PC-3 (cell line): ENCODE data around the gene CLRN3. TPM values are rescaled to one million over a fixed set of nuclear protein-coding genes. Genes with fewer than 3 reads are reported as not detected.

Experiments
- ATAC-seq: fragments of 200-7000 bp; cut with Tn5 transposase; 2 replicates; pipeline ENCODE4 v1.9.1; 2020; ENCODE audit warnings: mild to moderate bottlenecking, moderate library complexity
- BruUV-seq: library from RNA; stranded (reverse); fragments of 400-500 nt; replicated peaks from 2 replicates; lab custom pipeline; 2021; lab: Mats Ljungman, UMichigan
- CTCF ChIA-PET: fragments of 300-600 bp; sonication (Branson Sonifier 250); formaldehyde crosslinking; loops from one replicate; lab custom pipeline; 2022; ENCODE audit warnings: antibody characterized with exemption; lab: Charles Lee
- POLR2A ChIA-PET: fragments of 300-600 bp; sonication (Branson Sonifier 250); formaldehyde crosslinking; loops from one replicate; lab custom pipeline; 2022; ENCODE audit warnings: antibody characterized with exemption; ENCODE audit not compliant: unreplicated experiment; lab: Charles Lee
- DNase-seq: peaks from one replicate; pipeline ENCODE4 v3.0.0-alpha.2; 2015
- H2AFZ ChIP-seq: fragments of 300-600 bp; sonication (generic); 2 replicates; pipeline ENCODE4 v1.6.0; 2016; ENCODE audit warnings: antibody characterized with exemption, low read length
- H3F3A ChIP-seq: fragments of 300-600 bp; sonication (generic); one replicate; pipeline ENCODE4 v1.6.0; 2017; ENCODE audit warnings: antibody characterized with exemption, low read length, control low read depth, mild to moderate bottlenecking; ENCODE audit not compliant: unreplicated experiment
- H3K27ac ChIP-seq: fragments of 300-600 bp; sonication (generic); 2 replicates; pipeline ENCODE4 v1.5.1; 2016; ENCODE audit warnings: mild to moderate bottlenecking, low read length
- H3K27me3 ChIP-seq: fragments of 300-600 bp; sonication (generic); 2 replicates; pipeline ENCODE4 v1.6.1; 2016; ENCODE audit warnings: low read length, mixed read lengths
- H3K36me3 ChIP-seq: fragments of 300-600 bp; sonication (generic); 2 replicates; pipeline ENCODE4 v1.6.1; 2016; ENCODE audit warnings: low read depth, mixed run types, low read length, mixed read lengths
- H3K4me1 ChIP-seq: fragments of 300-600 bp; sonication (generic); 2 replicates; pipeline ENCODE4 v1.5.1; 2016; ENCODE audit warnings: low read length; ENCODE audit not compliant: insufficient read depth
- H3K4me2 ChIP-seq: fragments of 300-600 bp; sonication (generic); 2 replicates; pipeline ENCODE4 v1.6.0; 2016; ENCODE audit warnings: low read length
- H3K4me3 ChIP-seq: fragments of 300-600 bp; sonication (generic); 2 replicates; pipeline ENCODE4 v1.5.1; 2016; ENCODE audit warnings: mild to moderate bottlenecking, low read length, mixed read lengths
- H3K79me2 ChIP-seq: fragments of 300-600 bp; sonication (generic); 2 replicates; pipeline ENCODE4 v1.6.1; 2017; ENCODE audit warnings: low read length, mixed read lengths
- H3K9ac ChIP-seq: fragments of 300-600 bp; sonication (generic); 2 replicates; pipeline ENCODE4 v1.6.0; 2016; ENCODE audit warnings: mild to moderate bottlenecking, low read length
- H3K9me2 ChIP-seq: fragments of 300-600 bp; sonication (generic); replicated peaks from 2 replicates; pipeline ENCODE4 v1.6.1; 2016; ENCODE audit warnings: mixed run types, low read length, mixed read lengths
- H3K9me3 ChIP-seq: fragments of 300-600 bp; sonication (generic); 2 replicates; pipeline ENCODE4 v1.6.1; 2016; ENCODE audit warnings: low read length, mixed read lengths
- H4K20me1 ChIP-seq: fragments of 300-600 bp; sonication (generic); 2 replicates; pipeline ENCODE4 v1.6.1; 2016; ENCODE audit warnings: low read length, mixed read lengths
- EZH2 ChIP-seq: fragments of 300-600 bp; sonication (generic); IDR thresholded peaks from one replicate; pipeline ENCODE4 v1.6.1; 2017; ENCODE audit warnings: antibody characterized with exemption, mild to moderate bottlenecking, low read length; ENCODE audit not compliant: unreplicated experiment
- EZH2phosphoT487 ChIP-seq: fragments of 300-600 bp; sonication (generic); IDR thresholded peaks from 2 replicates; pipeline ENCODE4 v1.6.1; 2018; ENCODE audit warnings: mild to moderate bottlenecking, antibody characterized with exemption, low read length, borderline replicate concordance
- intact Hi-C: fragments of 100-400 bp; cut with micrococcal nuclease; formaldehyde crosslinking; loops from 2 replicates; pipeline ENCODE4 v1.9.0; 2023
- total RNA-seq: library from RNA; depleted of rRNA; stranded (reverse); fragments of >200 nt; gene quantifications from 2 replicates; pipeline ENCODE4 v1.2.3, GENCODE V29; 2014
- TF ChIP-seq, protein P1 (sequence below): fragments of 300-600 bp; sonication (generic); conservative IDR thresholded peaks from 2 replicates; pipeline ENCODE4 v1.5.1; 2017; ENCODE audit warnings: antibody characterized with exemption, low read depth, mild to moderate bottlenecking, low read length

The CLRN3 gene
- total RNA-seq, 1 experiment from 2014 or later = not detected

- intact Hi-C loops = no loop called here
- TF ChIP-seq EZH2phosphoT487 (no peak), EZH2 (no peak)
- TF ChIP-seq, protein P1, sequence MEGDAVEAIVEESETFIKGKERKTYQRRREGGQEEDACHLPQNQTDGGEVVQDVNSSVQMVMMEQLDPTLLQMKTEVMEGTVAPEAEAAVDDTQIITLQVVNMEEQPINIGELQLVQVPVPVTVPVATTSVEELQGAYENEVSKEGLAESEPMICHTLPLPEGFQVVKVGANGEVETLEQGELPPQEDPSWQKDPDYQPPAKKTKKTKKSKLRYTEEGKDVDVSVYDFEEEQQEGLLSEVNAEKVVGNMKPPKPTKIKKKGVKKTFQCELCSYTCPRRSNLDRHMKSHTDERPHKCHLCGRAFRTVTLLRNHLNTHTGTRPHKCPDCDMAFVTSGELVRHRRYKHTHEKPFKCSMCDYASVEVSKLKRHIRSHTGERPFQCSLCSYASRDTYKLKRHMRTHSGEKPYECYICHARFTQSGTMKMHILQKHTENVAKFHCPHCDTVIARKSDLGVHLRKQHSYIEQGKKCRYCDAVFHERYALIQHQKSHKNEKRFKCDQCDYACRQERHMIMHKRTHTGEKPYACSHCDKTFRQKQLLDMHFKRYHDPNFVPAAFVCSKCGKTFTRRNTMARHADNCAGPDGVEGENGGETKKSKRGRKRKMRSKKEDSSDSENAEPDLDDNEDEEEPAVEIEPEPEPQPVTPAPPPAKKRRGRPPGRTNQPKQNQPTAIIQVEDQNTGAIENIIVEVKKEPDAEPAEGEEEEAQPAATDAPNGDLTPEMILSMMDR = no peak
- ChIA-PET CTCF (no interaction called here), POLR2A (no interaction called here)
- Histone ChIP-seq H3K4me3 (no peak overlapping the region), H3K9ac (no peak overlapping the region), H3K27me3 (peaks cover 28% of the 10 kb centered on the region), H3K4me2 (no peak overlapping the region), H3K4me1 (no peaks in the 10 kb centered on the region), H2AFZ (no peak overlapping the region), H3K79me2 (no peaks in the 10 kb centered on the region), H3K9me2 (no peaks in the 10 kb centered on the region), H3K9me3 (no peaks in the 10 kb centered on the region), H4K20me1 (no peaks in the 10 kb centered on the region), H3F3A (no peaks in the 10 kb centered on the region), H3K36me3 (no peaks in the 10 kb centered on the region), H3K27ac (no peak overlapping the region)
- no TSS peak for BruUV-seq
- no peak for ATAC-seq
- no peak for DNase-seq
Measured at GRCh38 chr10:127848226-127848625, 44.5 kb downstream of the CLRN3 start.

DNA sequence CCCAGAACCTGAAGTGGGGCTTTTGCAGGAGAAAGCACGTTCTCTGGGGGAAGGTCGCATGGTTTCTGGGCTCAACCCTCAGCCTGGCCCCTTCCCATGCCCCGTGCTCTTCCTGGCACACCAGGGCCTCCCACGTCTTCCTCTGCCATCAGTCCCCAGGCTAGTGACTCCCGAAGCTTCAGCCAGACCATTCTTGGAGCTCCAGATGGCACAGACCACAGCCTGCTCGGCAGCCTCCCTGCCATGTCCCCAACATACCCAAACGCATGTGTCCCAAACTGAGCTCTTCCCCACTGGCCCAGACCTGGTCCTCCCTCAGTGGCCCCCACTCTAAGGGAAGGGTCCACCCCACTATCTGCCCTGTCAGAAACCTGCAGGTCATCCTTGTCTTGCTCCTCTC lies 47.0 kb downstream of the CLRN3 start:
- no peak overlapping the region for H3K4me2 ChIP-seq
- no peaks in the 10 kb centered on the region for H3K9me3 ChIP-seq
- ChIA-PET CTCF (no interaction called here), POLR2A (no interaction called here)
- H3K79me2 ChIP-seq = no peaks in the 10 kb centered on the region
- no peak overlapping the region for H3K4me3 ChIP-seq
- H2AFZ ChIP-seq = no peak overlapping the region
- no peak for TF ChIP-seq EZH2phosphoT487
- TF ChIP-seq, protein P1 = no peak
- no peak for TF ChIP-seq EZH2
- no peaks in the 10 kb centered on the region for H3K4me1 ChIP-seq
- intact Hi-C loops = no loop called here
- no peaks in the 10 kb centered on the region for H4K20me1 ChIP-seq
- no peak for DNase-seq
- H3K27me3 ChIP-seq = peaks cover 47% of the 10 kb centered on the region
- H3K27ac ChIP-seq = no peak overlapping the region
- no peak overlapping the region for H3K9ac ChIP-seq
- no peaks in the 10 kb centered on the region for H3K36me3 ChIP-seq
- ATAC-seq = no peak
- H3K9me2 ChIP-seq = no peaks in the 10 kb centered on the region
- H3F3A ChIP-seq = no peaks in the 10 kb centered on the region
- BruUV-seq = no TSS peak

DNA sequence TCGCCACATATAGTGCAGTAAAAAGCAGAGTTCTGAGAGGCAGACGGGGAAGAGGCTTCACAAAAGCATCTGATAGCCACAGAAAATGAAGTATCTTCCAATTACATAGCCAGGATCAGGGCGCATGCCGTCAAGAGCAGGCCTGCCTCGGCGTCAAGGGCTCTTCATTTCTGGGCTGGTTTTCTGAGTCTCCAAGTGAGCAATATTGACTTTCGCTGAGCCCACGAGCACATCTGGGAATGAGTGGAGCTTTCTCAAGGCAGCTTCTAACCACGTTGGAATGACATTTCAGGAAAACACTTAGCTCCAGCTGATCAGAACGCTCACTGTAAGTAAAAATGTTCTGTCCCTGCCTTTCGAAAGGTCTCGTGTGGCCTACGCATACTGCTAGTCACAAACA lies 51.9 kb downstream of the CLRN3 start:
- H3K4me3 ChIP-seq = no peak overlapping the region
- DNase-seq (no peak), ATAC-seq (no peak)
- H3F3A ChIP-seq = no peaks in the 10 kb centered on the region
- no peaks in the 10 kb centered on the region for H3K9me3 ChIP-seq
- no peaks in the 10 kb centered on the region for H3K79me2 ChIP-seq
- ChIA-PET POLR2A (no interaction called here), CTCF (interaction anchor here (0.6 kb wide), 1 partner anchor 125 kb away, joined by 3 read pairs; no protein-coding TSS in a partner anchor)
- peaks cover 57% of the 10 kb centered on the region for H3K27me3 ChIP-seq
- H4K20me1 ChIP-seq = no peaks in the 10 kb centered on the region
- intact Hi-C loops = no loop called here
- H3K27ac ChIP-seq = no peak overlapping the region
- H2AFZ ChIP-seq = no peak overlapping the region
- TF ChIP-seq EZH2 (no peak), EZH2phosphoT487 (no peak)
- TF ChIP-seq, protein P1 = no peak
- no peak overlapping the region for H3K4me2 ChIP-seq
- BruUV-seq = no TSS peak
- no peak overlapping the region for H3K9ac ChIP-seq
- H3K36me3 ChIP-seq = no peaks in the 10 kb centered on the region
- no peaks in the 10 kb centered on the region for H3K9me2 ChIP-seq
- H3K4me1 ChIP-seq = no peaks in the 10 kb centered on the region
